Tibial nerve (tissue), 3 donors: ENCODE results near the gene TSPAN3.

Source experiments
- CTCF ChIP-seq, 5 experiments: fragments of 200-600 bp in 3 of 5; fragments of 450-650 bp in 2 of 5; sonication (generic) in 3 of 5; IDR thresholded peaks; one replicate each; pipeline ENCODE4 v1.5.1; 2016 to 2019; ENCODE audit warnings: antibody characterized with exemption in 5 of 5, mild to moderate bottlenecking in 3 of 5, moderate library complexity in 2 of 5
- POLR2A ChIP-seq, 2 donors: fragments of 450-650 bp; IDR thresholded peaks; one replicate each; pipeline ENCODE4 v1.6.1; 2017; ENCODE audit warnings: antibody characterized with exemption in 2 of 2, mild to moderate bottlenecking in 2 of 2, moderate library complexity in 2 of 2

- TF ChIP-seq CTCF (IDR thresholded peaks at IDR 0.05) (no peak), POLR2A (IDR thresholded peaks at IDR 0.05) (no peak)
These were observed 33.2 kb upstream of the TSPAN3 start for GRCh38 chr15:77104155-77104554.
